Activated T-cell treated with anti-CD3 and anti-CD28 coated beads, Interleukin-2, amount 50 U/mL, for 1 hour (primary cell): ENCODE data around the gene MCTP2.
"Not testable (repeated sequence)": the region's sequence is repeated elsewhere in the genome, so short reads cannot be mapped to it uniquely, and the experiment has no call there.

Source experiments
- DNase-seq: peaks from one replicate; pipeline ENCODE4 v3.0.0-alpha.2; 2020

MCTP2 gene

GRCh38 chr15:94237903-94238302 lies 6.5 kb downstream of the MCTP2 start:
- DNase-seq: no peak

GRCh38 chr15:94238539-94239118 lies 7.3 kb downstream of the MCTP2 start:
- DNase-seq: no peak

- no peak for DNase-seq
Measured at GRCh38 chr15:94239474-94239873, 8.1 kb downstream of the MCTP2 start.

- no peak for DNase-seq
Measured at GRCh38 chr15:94240480-94240879, 9.1 kb downstream of the MCTP2 start.

- no peak for DNase-seq
Measured at GRCh38 chr15:94242257-94242656, 10.9 kb downstream of the MCTP2 start.

- DNase-seq: not testable (repeated sequence)
Measured at GRCh38 chr15:94243003-94243402, 11.6 kb downstream of the MCTP2 start.

GRCh38 chr15:94243418-94243817 lies 12.1 kb downstream of the MCTP2 start:
- DNase-seq: no peak

GRCh38 chr15:94246016-94246415 lies 14.7 kb downstream of the MCTP2 start:
- DNase-seq: no peak

- no peak for DNase-seq
Measured at GRCh38 chr15:94247789-94248638, 16.7 kb downstream of the MCTP2 start.

- no peak for DNase-seq
Measured at GRCh38 chr15:94250801-94251200, 19.4 kb downstream of the MCTP2 start.

GRCh38 chr15:94252223-94252766 lies 20.9 kb downstream of the MCTP2 start:
- no peak for DNase-seq

GRCh38 chr15:94252906-94253491 lies 21.6 kb downstream of the MCTP2 start:
- no peak for DNase-seq

GRCh38 chr15:94253742-94254141 lies 22.4 kb downstream of the MCTP2 start:
- no peak for DNase-seq

- DNase-seq: no peak
Measured at GRCh38 chr15:94255540-94255939, 24.2 kb downstream of the MCTP2 start.

GRCh38 chr15:94256511-94256910 lies 25.1 kb downstream of the MCTP2 start:
- no peak for DNase-seq

GRCh38 chr15:94257776-94258175 lies 26.4 kb downstream of the MCTP2 start:
- DNase-seq: not testable (repeated sequence)

- no peak for DNase-seq
Measured at GRCh38 chr15:94258246-94258645, 26.9 kb downstream of the MCTP2 start.

- DNase-seq: no peak
Measured at GRCh38 chr15:94259121-94259751, 27.9 kb downstream of the MCTP2 start.

- DNase-seq: no peak
Measured at GRCh38 chr15:94259863-94260262, 28.5 kb downstream of the MCTP2 start.

GRCh38 chr15:94262201-94262600 lies 30.8 kb downstream of the MCTP2 start:
- DNase-seq: no peak

GRCh38 chr15:94263341-94264273 lies 32.2 kb downstream of the MCTP2 start:
- no peak for DNase-seq

- no peak for DNase-seq
Measured at GRCh38 chr15:94265009-94265408, 33.6 kb downstream of the MCTP2 start.
